ENCODE data around the gene TTLL5. TPM values are rescaled to one million over a fixed set of nuclear protein-coding genes. Genes with fewer than 3 reads are reported as not detected.

TTLL5 gene
- polyA plus RNA-seq, 3 donors, result 4.2 to 7.2 (median 4.7) TPM

DNA sequence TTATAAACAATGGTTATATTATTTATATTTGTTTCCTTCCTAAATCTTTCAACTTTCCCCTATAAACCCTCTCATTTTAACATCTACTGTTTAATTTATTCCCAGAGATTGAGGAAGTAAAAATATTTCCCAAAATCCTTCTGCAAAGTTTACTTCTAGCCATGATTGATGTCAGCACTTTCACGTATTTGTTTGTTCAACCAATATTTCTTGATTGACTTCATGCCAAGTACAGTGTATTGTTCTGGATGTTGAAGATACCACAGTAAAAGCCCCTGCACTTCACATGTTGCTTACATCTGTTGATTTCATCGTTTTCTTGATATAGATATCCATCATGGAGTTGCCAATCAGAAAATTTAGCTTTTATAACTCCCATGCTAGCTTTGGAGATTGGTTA, 81.8 kb downstream of the TTLL5 start:
- H4K20me1 ChIP-seq (ENCODE audit: insufficient read depth, low read length), result no peaks in the 10 kb centered on the region
- Mint-ChIP-seq H3K9me3 (peaks cover 0 to 14% (median 5%) of the 10 kb centered on the region in 7 donors), H3K27ac (no peak overlapping the region), H3K27me3 (ENCODE audit: low read depth in 3 of 3) (peaks cover 0 to 2% (median 0%) of the 10 kb centered on the region in 3 donors), H3K4me3 (no peak overlapping the region), H3K4me1 (no peaks in the 10 kb centered on the region), H3K36me3 (peaks cover 51 to 58% of the 10 kb centered on the region in 2 donors)
- no peak for TF ChIP-seq CTCF (IDR thresholded peaks at IDR 0.05)
- no peak overlapping the region for H3K9ac ChIP-seq (ENCODE audit: insufficient read depth, low read length, poor library complexity, severe bottlenecking)
- no peak overlapping the region for H3K4me2 ChIP-seq (replicated peaks; ENCODE audit: extremely low read depth, low read length, poor library complexity, severe bottlenecking)
- no peak overlapping the region for H3K4me3 ChIP-seq (replicated peaks in 1 of 3; ENCODE audit: low read depth in 2 of 3, low read length in 3 of 3)
- H3K4me1 ChIP-seq (ENCODE audit: control insufficient read depth in 1 of 2, insufficient read depth in 2 of 2, low read length in 2 of 2), result no peaks in the 10 kb centered on the region
- H3K27me3 ChIP-seq (ENCODE audit: control insufficient read depth in 2 of 2, insufficient read depth in 2 of 2, low read length in 2 of 2), result no peaks in the 10 kb centered on the region
- no CpG with 5 or more reads among the region's 2 CpGs for WGBS (ENCODE audit: insufficient coverage)
- H3K27ac ChIP-seq (ENCODE audit: low read depth in 1 of 2, low read length in 2 of 2), result no peak overlapping the region
- no peaks in the 10 kb centered on the region for H3K79me2 ChIP-seq (ENCODE audit: insufficient read depth, low read length)
- no peak overlapping the region for H2AFZ ChIP-seq (ENCODE audit: insufficient read depth, low read depth, low read length, poor library complexity, severe bottlenecking)
- intact Hi-C loops (cut with micrococcal nuclease), result no loop called here
- peaks cover 11 to 33% of the 10 kb centered on the region in 2 donors for H3K36me3 ChIP-seq (replicated peaks in 1 of 2; ENCODE audit: control insufficient read depth in 1 of 2, insufficient read depth in 2 of 2, low read length in 2 of 2)
- peaks cover 0 to 3% of the 10 kb centered on the region in 2 donors for H3K9me3 ChIP-seq (replicated peaks in 1 of 2; ENCODE audit: control insufficient read depth in 1 of 2, insufficient read depth in 1 of 2, low read length in 2 of 2)
- DNase-seq, result no peak

GRCh38 chr14:75747899-75748298, 86.9 kb downstream of the TTLL5 start:
- no CpG with 5 or more reads among the region's 2 CpGs for WGBS (ENCODE audit: insufficient coverage)
- intact Hi-C loops (cut with micrococcal nuclease), result no loop called here

More at GRCh38 chr14:75747899-75748298, 86.9 kb downstream of the TTLL5 start:
- H3K9me3 Mint-ChIP-seq, result peaks cover 0 to 14% (median 5%) of the 10 kb centered on the region in 7 donors
- H3K4me1 Mint-ChIP-seq, result no peaks in the 10 kb centered on the region
- Histone ChIP-seq H3K36me3 (replicated peaks in 1 of 2; ENCODE audit: control insufficient read depth in 1 of 2, insufficient read depth in 2 of 2, low read length in 2 of 2) (peaks cover 10 to 57% of the 10 kb centered on the region in 2 donors), H3K4me2 (replicated peaks; ENCODE audit: extremely low read depth, low read length, poor library complexity, severe bottlenecking) (no peak overlapping the region), H2AFZ (ENCODE audit: insufficient read depth, low read depth, low read length, poor library complexity, severe bottlenecking) (no peak overlapping the region), H4K20me1 (ENCODE audit: insufficient read depth, low read length) (no peaks in the 10 kb centered on the region), H3K9me3 (replicated peaks in 1 of 2; ENCODE audit: control insufficient read depth in 1 of 2, insufficient read depth in 1 of 2, low read length in 2 of 2) (peaks cover 0 to 3% of the 10 kb centered on the region in 2 donors), H3K27ac (ENCODE audit: low read depth in 1 of 2, low read length in 2 of 2) (no peak overlapping the region), H3K4me3 (replicated peaks in 1 of 3; ENCODE audit: low read depth in 2 of 3, low read length in 3 of 3) (no peak overlapping the region), H3K9ac (ENCODE audit: insufficient read depth, low read length, poor library complexity, severe bottlenecking) (no peak overlapping the region), H3K79me2 (ENCODE audit: insufficient read depth, low read length) (no peaks in the 10 kb centered on the region), H3K4me1 (ENCODE audit: control insufficient read depth in 1 of 2, insufficient read depth in 2 of 2, low read length in 2 of 2) (no peaks in the 10 kb centered on the region), H3K27me3 (ENCODE audit: control insufficient read depth in 2 of 2, insufficient read depth in 2 of 2, low read length in 2 of 2) (no peaks in the 10 kb centered on the region)
- no peak for TF ChIP-seq CTCF (IDR thresholded peaks at IDR 0.05)
- DNase-seq, result no peak
- no peak overlapping the region for H3K4me3 Mint-ChIP-seq
- H3K27ac Mint-ChIP-seq, result no peak overlapping the region
- H3K27me3 Mint-ChIP-seq (ENCODE audit: low read depth in 3 of 3), result peaks cover 0 to 2% (median 0%) of the 10 kb centered on the region in 3 donors
- peaks cover 47 to 61% of the 10 kb centered on the region in 2 donors for H3K36me3 Mint-ChIP-seq

Data from CD14-positive monocyte (primary cell).